ENCODE data around the gene PITRM1.

Gene PITRM1

GRCh38 chr10:3143791-3144434, 28.7 kb downstream of the PITRM1 start:
- TF ChIP-seq CTCF (IDR thresholded peaks at IDR 0.05; ENCODE audit: extremely low read depth, insufficient read depth, missing control alignments): no peak
- DNase-seq (ENCODE audit: low spot score): no peak
- in situ Hi-C loops (cut with MboI; ENCODE audit: low pct_unique_long_range_greater_than_20kb, low sequenced_read_pairs, unreplicated experiment): no loop called here

GRCh38 chr10:3143366-3143765, 29.2 kb downstream of the PITRM1 start:
- TF ChIP-seq CTCF (IDR thresholded peaks at IDR 0.05; ENCODE audit: extremely low read depth, insufficient read depth, missing control alignments): no peak
- no peak for DNase-seq (ENCODE audit: low spot score)
- in situ Hi-C loops (cut with MboI; ENCODE audit: low pct_unique_long_range_greater_than_20kb, low sequenced_read_pairs, unreplicated experiment): no loop called here

- DNase-seq (ENCODE audit: low spot score): no peak
- TF ChIP-seq CTCF (IDR thresholded peaks at IDR 0.05; ENCODE audit: extremely low read depth, insufficient read depth, missing control alignments): no peak
Observed at GRCh38 chr10:3142146-3142875, 30.3 kb downstream of the PITRM1 start.

GRCh38 chr10:3141351-3142005, 31.1 kb downstream of the PITRM1 start:
- no peak for DNase-seq (ENCODE audit: low spot score)
- no peak for TF ChIP-seq CTCF (IDR thresholded peaks at IDR 0.05; ENCODE audit: extremely low read depth, insufficient read depth, missing control alignments)
- in situ Hi-C loops (cut with MboI; ENCODE audit: low pct_unique_long_range_greater_than_20kb, low sequenced_read_pairs, unreplicated experiment): no loop called here

More at GRCh38 chr10:3142146-3142875, 30.3 kb downstream of the PITRM1 start:
- in situ Hi-C loops (cut with MboI; ENCODE audit: low pct_unique_long_range_greater_than_20kb, low sequenced_read_pairs, unreplicated experiment): no loop called here

- in situ Hi-C loops (cut with MboI; ENCODE audit: low pct_unique_long_range_greater_than_20kb, low sequenced_read_pairs, unreplicated experiment): no loop called here
- TF ChIP-seq CTCF (IDR thresholded peaks at IDR 0.05; ENCODE audit: extremely low read depth, insufficient read depth, missing control alignments): no peak
- DNase-seq (ENCODE audit: low spot score): no peak
Observed at GRCh38 chr10:3140280-3140679, 32.3 kb downstream of the PITRM1 start.

GRCh38 chr10:3139216-3139910, 33.2 kb downstream of the PITRM1 start:
- TF ChIP-seq CTCF (IDR thresholded peaks at IDR 0.05; ENCODE audit: extremely low read depth, insufficient read depth, missing control alignments): no peak
- in situ Hi-C loops (cut with MboI; ENCODE audit: low pct_unique_long_range_greater_than_20kb, low sequenced_read_pairs, unreplicated experiment): no loop called here
- DNase-seq (ENCODE audit: low spot score): no peak

Data from GM13977 (cell line).